Body of pancreas (tissue), 4 donors: Measurements from ENCODE around the gene PIAS3. TPM values are rescaled to one million over a fixed set of nuclear protein-coding genes. Genes with fewer than 3 reads are reported as not detected.

Experiments
- ATAC-seq: fragments of 150-250 bp; one replicate; pipeline ENCODE4 v1.9.1; 2016
- DNase-seq, 4 donors: peaks; one replicate each; pipeline ENCODE4 v3.0.0-alpha.2; 2019
- H3K27ac ChIP-seq, 4 donors: fragments of 200-600 bp; sonication (generic); 1 replicate in 3 of 4; 2 replicates in 1 of 4; pipeline versions ENCODE4 v1.5.1 to v1.6.1; 2016 to 2019; ENCODE audit warnings: mild to moderate bottlenecking in 1 of 4, mixed read lengths in 1 of 4, moderate library complexity in 1 of 4
- H3K27me3 ChIP-seq, 2 donors: fragments of 200-600 bp; sonication (generic); one replicate each; pipeline ENCODE4 v1.6.0; 2016; ENCODE audit warnings: mild to moderate bottlenecking in 1 of 2
- H3K36me3 ChIP-seq, 2 donors: fragments of 200-600 bp; sonication (generic); replicated peaks in 1 of 2; 2 replicates each; pipeline ENCODE4 v1.5.1; 2016; ENCODE audit warnings: low read depth in 2 of 2; ENCODE audit not compliant: insufficient read depth in 1 of 2
- H3K4me1 ChIP-seq: fragments of 200-600 bp; sonication (generic); one replicate; pipeline ENCODE4 v1.6.0; 2016
- H3K4me3 ChIP-seq, 2 donors: fragments of 200-600 bp; sonication (generic); 1 replicate in 1 of 2; 2 replicates in 1 of 2; pipeline ENCODE4 v1.5.1; 2016 to 2019
- H3K9me3 ChIP-seq, 3 donors: fragments of 200-600 bp; sonication (generic); 1 replicate in 2 of 3; 2 replicates in 1 of 3; pipeline ENCODE4 v1.5.1; 2016
- CTCF ChIP-seq, 7 experiments: fragments of 450-650 bp in 4 of 7; fragments of 200-600 bp in 3 of 7; sonication (generic) in 3 of 7; IDR thresholded peaks; one replicate each; pipeline ENCODE4 v1.5.1; 2016 to 2019; ENCODE audit warnings: antibody characterized with exemption in 7 of 7
- POLR2A ChIP-seq, 3 donors: fragments of 450-650 bp; IDR thresholded peaks; one replicate each; pipeline ENCODE4 v1.6.1; 2016; ENCODE audit warnings: antibody characterized with exemption in 3 of 3, mild to moderate bottlenecking in 2 of 3
- WGBS, 2 donors: methylation state at CpG; one replicate each; pipeline ENCODE4 v1.1.5; 2017; 5-methylcytosine and 5-hydroxymethylcytosine counted together
- intact Hi-C: fragments of 100-400 bp; cut with DNase I; formaldehyde crosslinking; loops from one replicate; pipeline ENCODE4 v1.15.1; 2023
- total RNA-seq, 2 donors: library from RNA; depleted of rRNA; stranded (reverse); fragments of >200 nt; gene quantifications; one replicate each; pipeline ENCODE4 v1.1.0, GENCODE V29; 2016

Gene PIAS3
- 10 to 100 TPM; 14.2 to 17.6 TPM for total RNA-seq

GRCh38 chr1:145858901-145859490 is at the start of gene PIAS3:
Gene PIAS3 (minus strand): TSS chr1:145859081. CDS start chr1:145858990, 91 bp downstream.
- no peaks in the 10 kb centered on the region for H3K27me3 ChIP-seq
- intact Hi-C loops: no loop called here

GRCh38 chr1:145908653-145909052 is 49.8 kb upstream of the PIAS3 start:
- H3K27ac ChIP-seq: no peak overlapping the region
- ATAC-seq: no peak
- H3K36me3 ChIP-seq: peaks cover 0 to 14% of the 10 kb centered on the region in 2 donors
- WGBS, 2 donors: 47 to 67% methylated on average over 1 of the region's 1 CpG
- no peaks in the 10 kb centered on the region for H3K27me3 ChIP-seq
- TF ChIP-seq CTCF (IDR thresholded peaks at IDR 0.05): no peak
- TF ChIP-seq POLR2A (IDR thresholded peaks at IDR 0.05): no peak
- H3K4me3 ChIP-seq: no peak overlapping the region
- H3K4me1 ChIP-seq: peaks cover 5% of the 10 kb centered on the region
- no peaks in the 10 kb centered on the region for H3K9me3 ChIP-seq
- no peak for DNase-seq
- intact Hi-C loops: no loop called here

More at GRCh38 chr1:145858901-145859490, at the start of gene PIAS3:
- peak; percentile 95 to 97 (median 96) for DNase-seq
- 0 to 1% methylated on average over 9 to 39 of the region's 42 CpGs for WGBS, 2 donors
- peaks cover 27% of the 10 kb centered on the region for H3K4me1 ChIP-seq
- no peaks in the 10 kb centered on the region for H3K9me3 ChIP-seq
- ATAC-seq: peak; percentile 94
- peak within 1 kb of the TSS; percentile 85 to 95 for H3K4me3 ChIP-seq
- TF ChIP-seq CTCF (IDR thresholded peaks at IDR 0.05): no peak
- TF ChIP-seq POLR2A (IDR thresholded peaks at IDR 0.05): peak; percentile 52 to 81 (median 79)
- peaks cover 0 to 8% of the 10 kb centered on the region in 2 donors for H3K36me3 ChIP-seq
- H3K27ac ChIP-seq: peak within 1 kb of the TSS; percentile 84 to 91 (median 88)

- TF ChIP-seq POLR2A (IDR thresholded peaks at IDR 0.05) (no peak), CTCF (IDR thresholded peaks at IDR 0.05) (no peak)
- Histone ChIP-seq H3K4me1 (peaks cover 5% of the 10 kb centered on the region), H3K36me3 (peaks cover 0 to 14% of the 10 kb centered on the region in 2 donors), H3K9me3 (no peaks in the 10 kb centered on the region), H3K27me3 (no peaks in the 10 kb centered on the region), H3K4me3 (no peak overlapping the region), H3K27ac (no peak overlapping the region)
- ATAC-seq (no peak), DNase-seq (no peak)
- WGBS, 2 donors: 78 to 98% methylated on average over 5 to 10 of the region's 10 CpGs
- intact Hi-C loops: no loop called here
Measured at GRCh38 chr1:145906954-145907753, 48.3 kb upstream of the PIAS3 start.

- no peak for DNase-seq
- intact Hi-C loops: no loop called here
- Histone ChIP-seq H3K9me3 (no peaks in the 10 kb centered on the region), H3K27me3 (no peaks in the 10 kb centered on the region), H3K4me1 (no peaks in the 10 kb centered on the region), H3K36me3 (no peaks in the 10 kb centered on the region), H3K27ac (no peak overlapping the region), H3K4me3 (no peak overlapping the region)
- 80% methylated on average over 12 of the region's 12 CpGs for WGBS, 2 donors
- ATAC-seq: no peak
- TF ChIP-seq POLR2A (IDR thresholded peaks at IDR 0.05) (no peak), CTCF (IDR thresholded peaks at IDR 0.05) (no peak)
Measured at GRCh38 chr1:145901312-145902021, 42.6 kb upstream of the PIAS3 start.
